DMS79 (cell line): Measurements from ENCODE around the gene RABGAP1L.
"Not testable (repeated sequence)": the region's sequence is repeated elsewhere in the genome, so short reads cannot be mapped to it uniquely, and the experiment has no call there.

ENCODE experiments used
- DNase-seq: peaks from one replicate; lab custom pipeline; 2025; lab: John Stamatoyannopoulos, UW

The RABGAP1L gene

GRCh38 chr1:174576120-174576519 lies 416.8 kb downstream of the RABGAP1L start:
- not testable (repeated sequence) for DNase-seq

- no peak for DNase-seq
These were observed 418.4 kb downstream of the RABGAP1L start for GRCh38 chr1:174577681-174578080.

- no peak for DNase-seq
These were observed 421.5 kb downstream of the RABGAP1L start for GRCh38 chr1:174580801-174581200.

- DNase-seq = no peak
These were observed 424.0 kb downstream of the RABGAP1L start for GRCh38 chr1:174583316-174583715.

- DNase-seq = no peak
These were observed 424.8 kb downstream of the RABGAP1L start for GRCh38 chr1:174584071-174584470.

GRCh38 chr1:174588618-174589017 lies 429.3 kb downstream of the RABGAP1L start:
- not testable (repeated sequence) for DNase-seq

- DNase-seq = no peak
These were observed 445.9 kb downstream of the RABGAP1L start for GRCh38 chr1:174605198-174605597.

- DNase-seq = no peak
These were observed 447.2 kb downstream of the RABGAP1L start for GRCh38 chr1:174606471-174606870.

GRCh38 chr1:174617905-174618304 lies 458.6 kb downstream of the RABGAP1L start:
- not testable (repeated sequence) for DNase-seq

DNA sequence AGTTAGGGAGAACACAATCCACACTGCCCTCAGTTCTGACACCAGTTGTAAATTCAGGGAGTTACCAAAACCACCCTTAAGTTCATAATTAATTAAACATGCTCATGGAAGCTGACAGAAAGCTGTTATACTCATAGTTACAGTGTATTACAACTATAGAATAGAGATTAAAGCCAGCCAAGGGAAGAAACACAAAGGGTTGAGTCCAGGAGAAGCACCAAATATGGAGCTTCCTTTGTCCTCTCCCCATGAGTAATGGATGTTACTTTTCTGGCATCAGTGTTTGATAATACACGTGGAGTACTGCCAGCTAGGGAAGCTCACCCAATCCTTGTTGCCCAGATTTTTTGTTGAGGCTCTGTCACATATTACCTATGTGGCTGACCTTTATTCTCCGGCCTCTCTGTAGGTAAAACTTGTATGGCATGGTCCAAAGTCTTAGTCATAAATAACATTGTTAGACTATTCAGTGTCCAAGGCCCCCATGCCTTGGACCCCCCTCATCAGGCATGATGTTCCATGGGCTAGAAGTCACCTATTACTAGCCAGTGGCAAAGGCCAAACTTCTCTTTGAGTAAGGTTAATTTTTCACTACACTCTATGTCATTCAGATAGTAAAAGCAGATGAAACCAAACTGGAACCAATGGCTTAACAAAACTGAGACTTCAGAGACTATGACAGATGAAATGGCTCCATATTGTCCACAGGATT lies 464.2 kb downstream of the RABGAP1L start:
- no peak for DNase-seq

DNA sequence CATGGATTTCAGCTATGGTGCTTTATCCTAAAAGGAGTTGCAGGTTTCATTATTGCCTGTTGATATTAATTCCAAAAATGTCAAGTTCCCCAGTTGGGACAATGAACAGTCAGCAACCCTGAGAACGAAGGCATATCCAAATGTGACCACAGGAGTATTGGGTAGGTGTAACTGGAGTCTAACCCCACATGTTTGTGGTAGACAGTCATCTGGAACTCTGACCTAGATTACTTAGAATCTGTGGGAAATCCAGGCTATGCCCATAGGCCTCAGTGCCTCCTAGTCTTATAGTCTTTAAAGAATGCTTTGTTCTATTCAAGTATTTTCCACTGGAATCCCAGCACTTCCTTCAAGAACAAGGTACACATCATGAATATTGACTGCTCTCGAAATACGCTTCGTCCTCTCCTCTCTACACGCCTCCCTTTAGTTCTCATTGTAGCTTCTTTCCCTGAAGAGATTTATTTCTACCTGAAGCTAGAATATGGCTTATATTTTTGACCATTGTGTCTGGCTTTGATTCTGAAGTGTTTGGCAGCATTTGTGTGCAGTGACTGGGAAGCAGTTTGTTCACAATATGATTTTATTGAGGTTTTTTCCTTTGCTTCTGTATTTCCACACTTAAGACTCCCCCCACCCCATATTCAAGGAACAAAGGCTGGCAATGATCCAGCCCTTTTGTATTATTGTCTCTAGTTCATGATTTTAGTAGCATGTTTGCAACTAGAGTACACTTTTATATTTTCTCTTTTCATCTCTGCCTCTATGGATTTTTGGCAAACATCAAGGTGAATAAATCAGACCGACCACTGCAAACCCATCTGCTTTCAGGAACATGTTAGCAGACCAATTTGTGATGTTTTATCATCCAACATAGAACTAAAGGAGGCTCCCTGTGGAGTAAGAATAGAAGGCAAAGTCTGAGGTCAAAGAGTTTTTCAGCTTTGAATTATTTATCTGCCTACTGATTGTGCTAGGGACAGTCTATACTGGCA lies 467.0 kb downstream of the RABGAP1L start:
- no peak for DNase-seq

DNA sequence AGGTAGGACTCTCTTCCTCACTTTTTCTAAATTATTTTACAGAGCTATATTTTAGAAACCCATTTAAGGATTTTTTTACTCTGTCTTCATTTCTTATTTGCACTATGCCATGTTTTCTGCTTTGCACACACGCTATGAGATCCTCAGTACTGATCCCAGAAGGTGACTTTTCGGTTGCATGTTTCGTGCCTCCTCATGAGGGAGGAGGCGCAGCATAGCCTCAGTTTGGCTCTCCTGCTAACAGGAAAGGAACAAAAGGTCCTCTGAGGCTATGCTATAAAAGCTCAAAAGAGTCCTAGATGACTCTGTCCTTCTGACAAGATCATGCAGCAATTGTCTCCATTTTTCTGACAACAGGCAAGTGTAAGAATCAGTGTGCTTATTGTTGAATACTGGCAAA lies 478.2 kb downstream of the RABGAP1L start:
- DNase-seq = no peak

DNA sequence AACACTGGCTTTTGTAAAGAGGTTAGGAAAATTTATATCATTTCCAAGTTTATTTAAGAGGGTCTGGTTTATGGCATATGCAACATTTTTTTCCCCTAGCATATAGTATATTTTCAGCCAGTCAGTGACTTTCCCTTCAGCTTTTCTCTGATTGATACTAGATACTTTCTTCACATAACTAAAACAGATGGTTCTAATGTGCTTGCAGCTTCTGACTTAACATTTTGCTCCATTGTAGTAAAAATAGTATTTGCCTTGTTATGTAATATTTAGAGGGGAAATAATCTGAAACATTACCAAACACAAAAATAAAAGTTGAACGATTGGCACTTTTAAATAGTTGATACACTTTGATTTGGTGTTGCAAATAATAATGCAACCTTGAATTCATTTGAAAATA lies 480.1 kb downstream of the RABGAP1L start:
- DNase-seq = no peak

DNA sequence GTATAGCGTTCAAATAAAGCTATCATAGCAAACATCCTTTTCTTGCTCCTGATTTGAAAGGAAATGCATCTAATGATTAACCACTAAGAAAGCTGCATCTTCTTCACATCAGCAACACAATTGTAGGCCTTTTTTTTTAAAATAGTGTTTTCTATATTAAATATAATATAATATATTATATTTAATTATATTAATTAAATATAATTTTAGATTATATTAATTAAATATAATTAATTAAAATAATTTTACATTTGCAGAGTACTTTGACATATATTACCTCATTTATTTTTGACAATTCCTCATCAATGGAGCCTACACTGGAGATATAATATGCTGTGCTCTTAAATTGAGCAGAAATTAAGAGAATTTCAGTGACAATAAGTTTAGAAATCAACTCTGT lies 481.5 kb downstream of the RABGAP1L start:
- DNase-seq = no peak

DNA sequence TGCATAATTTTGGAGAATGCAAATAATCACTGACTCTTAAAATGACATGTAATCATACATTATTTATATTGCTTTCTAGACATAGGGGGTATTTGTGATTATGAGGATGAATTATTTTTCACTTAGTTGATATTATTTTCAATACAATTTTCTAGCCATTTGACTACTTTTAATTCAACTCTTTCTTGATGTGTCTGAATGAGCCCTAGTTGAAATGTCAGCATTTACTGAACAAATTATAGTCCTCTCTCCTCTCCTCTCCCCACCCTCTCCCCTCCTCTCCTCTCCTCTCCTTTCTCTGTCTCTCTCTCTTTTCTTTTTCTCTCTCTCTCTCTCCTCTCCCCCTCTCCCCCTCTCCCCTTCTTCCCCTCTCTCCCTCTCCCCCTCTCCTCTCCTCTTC lies 483.1 kb downstream of the RABGAP1L start:
- no peak for DNase-seq

DNA sequence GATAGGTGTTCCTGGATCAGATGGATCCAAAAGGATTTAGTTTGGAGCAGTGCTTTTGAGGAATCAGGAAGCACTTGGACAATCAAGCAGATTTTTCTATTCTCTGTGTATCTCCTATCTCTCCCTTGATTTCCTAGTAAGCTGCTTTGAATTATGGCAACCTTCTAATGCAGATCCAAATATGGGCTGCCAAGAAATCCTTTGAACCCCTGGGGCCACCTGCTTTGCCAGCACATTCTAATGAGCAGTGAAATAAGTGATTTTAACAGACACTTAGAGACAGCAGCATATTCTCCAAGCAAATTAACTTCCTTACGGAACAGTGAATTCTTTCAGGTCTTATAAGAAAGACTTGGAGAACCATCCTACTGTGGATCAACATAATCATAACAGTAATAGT lies 483.9 kb downstream of the RABGAP1L start:
- DNase-seq = no peak

- DNase-seq = not testable (repeated sequence)
These were observed 490.3 kb downstream of the RABGAP1L start for GRCh38 chr1:174649572-174649971.

- no peak for DNase-seq
These were observed 493.4 kb downstream of the RABGAP1L start for GRCh38 chr1:174652569-174653280.

GRCh38 chr1:174654560-174654959 lies 495.2 kb downstream of the RABGAP1L start:
- DNase-seq = no peak

GRCh38 chr1:174656409-174657059 lies 497.2 kb downstream of the RABGAP1L start:
- DNase-seq = no peak

DNA sequence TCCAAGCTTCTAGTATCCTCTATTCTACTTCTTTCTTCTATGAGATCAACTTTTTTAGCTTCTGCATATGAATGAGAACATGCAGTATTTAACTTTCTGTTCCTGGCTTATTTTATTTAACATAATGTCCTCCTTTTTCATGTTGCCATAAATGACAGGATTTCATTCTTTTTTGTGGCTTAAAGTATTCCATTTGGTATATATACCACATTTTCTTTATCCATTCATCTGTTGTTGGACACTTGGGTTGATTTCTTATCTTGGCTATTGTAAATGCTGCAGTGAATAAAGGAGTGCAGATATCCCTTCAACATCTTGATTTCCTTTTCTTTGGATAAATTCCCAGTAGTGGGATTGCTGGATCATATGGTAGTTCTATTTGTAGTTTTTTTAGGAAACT lies 498.1 kb downstream of the RABGAP1L start:
- DNase-seq = no peak

DNA sequence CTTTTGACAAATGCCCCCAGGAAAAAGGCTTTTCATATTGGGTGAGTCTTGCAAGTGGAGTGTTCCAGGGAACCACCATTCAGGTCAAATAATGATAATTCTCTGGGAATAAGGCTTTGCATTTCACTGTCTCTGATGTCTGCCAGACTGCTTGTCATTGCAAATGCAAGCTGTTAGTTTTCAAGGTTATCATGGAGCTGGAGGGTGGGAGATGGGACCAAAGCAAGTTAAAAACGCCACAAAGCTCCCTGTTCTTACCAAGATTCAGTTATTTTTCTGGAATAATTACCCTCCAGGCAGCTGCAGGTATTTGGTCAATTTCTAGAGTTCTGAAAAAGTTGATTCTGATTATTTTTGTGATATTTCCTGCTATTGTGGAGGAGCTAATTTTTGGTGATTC lies 498.6 kb downstream of the RABGAP1L start:
- DNase-seq = no peak
